Neutrophil (primary cell): ENCODE data around the gene SH2D7.

Experiments used
- H3K27ac ChIP-seq: fragments of 200-600 bp; sonication (generic); 2 replicates; pipeline ENCODE4 v1.5.1; 2016; ENCODE audit warnings: mild to moderate bottlenecking, moderate library complexity
- H3K27me3 ChIP-seq: fragments of 200-600 bp; sonication (generic); 2 replicates; pipeline ENCODE4 v1.6.0; 2016; ENCODE audit warnings: mild to moderate bottlenecking
- H3K36me3 ChIP-seq: fragments of 200-600 bp; sonication (generic); 2 replicates; pipeline ENCODE4 v1.5.1; 2017
- H3K4me1 ChIP-seq, 2 experiments: fragments of 200-600 bp in 1 of 2; sonication (generic) in 1 of 2; 1 replicate in 1 of 2; 2 replicates in 1 of 2; pipeline versions ENCODE4 v1.5.1 to v1.6.1; 2013 to 2016; ENCODE audit warnings: low read depth in 1 of 2, low read length in 1 of 2, mild to moderate bottlenecking in 1 of 2, moderate library complexity in 1 of 2; ENCODE audit not compliant: control insufficient read depth in 1 of 2, insufficient read depth in 1 of 2
- H3K4me3 ChIP-seq, 2 experiments: fragments of 200-600 bp in 1 of 2; sonication (generic) in 1 of 2; 1 replicate in 1 of 2; 2 replicates in 1 of 2; pipeline ENCODE4 v1.5.1; 2013 to 2016; ENCODE audit warnings: low read depth in 1 of 2, low read length in 1 of 2, mild to moderate bottlenecking in 1 of 2, moderate library complexity in 1 of 2
- H3K9me3 ChIP-seq: fragments of 200-600 bp; sonication (generic); 2 replicates; pipeline ENCODE4 v1.5.1; 2016
- CTCF ChIP-seq: fragments of 200-600 bp; sonication (generic); IDR thresholded peaks from 2 replicates; pipeline ENCODE4 v1.5.1; 2016; ENCODE audit warnings: antibody characterized with exemption

The SH2D7 gene

GRCh38 chr15:78107471-78107870, 15.1 kb downstream of the SH2D7 start:
- no peak overlapping the region for H3K27ac ChIP-seq
- H3K4me1 ChIP-seq, result peaks cover 14 to 15% of the 10 kb centered on the region in 2 experiments
- no peaks in the 10 kb centered on the region for H3K9me3 ChIP-seq
- H3K4me3 ChIP-seq, result no peak overlapping the region
- no peaks in the 10 kb centered on the region for H3K36me3 ChIP-seq
- TF ChIP-seq CTCF, result no peak
- H3K27me3 ChIP-seq, result no peaks in the 10 kb centered on the region

GRCh38 chr15:78108300-78109084, 16.1 kb downstream of the SH2D7 start:
- TF ChIP-seq CTCF, result peak; percentile 84
- H3K27me3 ChIP-seq, result no peaks in the 10 kb centered on the region
- H3K4me1 ChIP-seq, result peaks cover 9 to 11% of the 10 kb centered on the region in 2 experiments

GRCh38 chr15:78109156-78109555, 16.8 kb downstream of the SH2D7 start:
- H3K9me3 ChIP-seq, result no peaks in the 10 kb centered on the region
- no peak for TF ChIP-seq CTCF
- H3K27ac ChIP-seq, result no peak overlapping the region
- peaks cover 4 to 7% of the 10 kb centered on the region in 2 experiments for H3K4me1 ChIP-seq
- no peak overlapping the region for H3K4me3 ChIP-seq
- H3K36me3 ChIP-seq, result no peaks in the 10 kb centered on the region
- no peaks in the 10 kb centered on the region for H3K27me3 ChIP-seq

More at GRCh38 chr15:78108300-78109084, 16.1 kb downstream of the SH2D7 start:
- no peaks in the 10 kb centered on the region for H3K36me3 ChIP-seq
- H3K27ac ChIP-seq, result no peak overlapping the region
- H3K4me3 ChIP-seq, result no peak overlapping the region
- H3K9me3 ChIP-seq, result no peaks in the 10 kb centered on the region

- Histone ChIP-seq H3K27ac (no peak overlapping the region), H3K36me3 (no peaks in the 10 kb centered on the region), H3K9me3 (no peaks in the 10 kb centered on the region), H3K4me1 (peaks cover 4 to 7% of the 10 kb centered on the region in 2 experiments), H3K27me3 (no peaks in the 10 kb centered on the region), H3K4me3 (no peak overlapping the region)
- no peak for TF ChIP-seq CTCF
Measured at GRCh38 chr15:78110096-78110495, 17.7 kb downstream of the SH2D7 start.

- no peak for TF ChIP-seq CTCF
- no peaks in the 10 kb centered on the region for H3K36me3 ChIP-seq
- no peaks in the 10 kb centered on the region for H3K27me3 ChIP-seq
- H3K4me1 ChIP-seq, result peaks cover 4 to 7% of the 10 kb centered on the region in 2 experiments
- H3K27ac ChIP-seq, result no peak overlapping the region
- H3K9me3 ChIP-seq, result no peaks in the 10 kb centered on the region
- no peak overlapping the region for H3K4me3 ChIP-seq
Measured at GRCh38 chr15:78110916-78111475, 18.6 kb downstream of the SH2D7 start.
